SK-N-MC (cell line): Measurements from ENCODE around the gene ARVCF.

Experiments used
- EZH2 ChIP-seq: fragments of 200-600 bp; sonication (generic); IDR thresholded peaks from one replicate; pipeline ENCODE4 v1.6.1; 2017; ENCODE audit warnings: antibody characterized with exemption
- FOXP2 ChIP-seq: optimal IDR thresholded peaks from 2 replicates; pipeline ENCODE3; 2011; ENCODE audit warnings: mild to moderate bottlenecking, moderate library complexity; ENCODE audit not compliant: insufficient read depth; ENCODE audit errors: extremely low read length, control extremely low read depth
- POLR2AphosphoS5 ChIP-seq: IDR thresholded peaks from 2 replicates; pipeline ENCODE4 v1.6.1; 2012; ENCODE audit warnings: mild to moderate bottlenecking, low read depth, low read length, borderline replicate concordance

- TF ChIP-seq POLR2AphosphoS5 = no peak
- no peak for TF ChIP-seq EZH2
- no peak for TF ChIP-seq FOXP2
These were observed 31.5 kb downstream of the ARVCF start for GRCh38 chr22:19984851-19985811.
